HG02852 (cell line): ENCODE data around the gene TEX22.

ENCODE experiments used
- ATAC-seq: cut with Tn5 transposase; IDR thresholded peaks from one replicate; pipeline ENCODE4 v1.9.1; 2021; ENCODE audit warnings: mild to moderate bottlenecking, moderate library complexity; ENCODE audit not compliant: unreplicated experiment

Gene TEX22

DNA sequence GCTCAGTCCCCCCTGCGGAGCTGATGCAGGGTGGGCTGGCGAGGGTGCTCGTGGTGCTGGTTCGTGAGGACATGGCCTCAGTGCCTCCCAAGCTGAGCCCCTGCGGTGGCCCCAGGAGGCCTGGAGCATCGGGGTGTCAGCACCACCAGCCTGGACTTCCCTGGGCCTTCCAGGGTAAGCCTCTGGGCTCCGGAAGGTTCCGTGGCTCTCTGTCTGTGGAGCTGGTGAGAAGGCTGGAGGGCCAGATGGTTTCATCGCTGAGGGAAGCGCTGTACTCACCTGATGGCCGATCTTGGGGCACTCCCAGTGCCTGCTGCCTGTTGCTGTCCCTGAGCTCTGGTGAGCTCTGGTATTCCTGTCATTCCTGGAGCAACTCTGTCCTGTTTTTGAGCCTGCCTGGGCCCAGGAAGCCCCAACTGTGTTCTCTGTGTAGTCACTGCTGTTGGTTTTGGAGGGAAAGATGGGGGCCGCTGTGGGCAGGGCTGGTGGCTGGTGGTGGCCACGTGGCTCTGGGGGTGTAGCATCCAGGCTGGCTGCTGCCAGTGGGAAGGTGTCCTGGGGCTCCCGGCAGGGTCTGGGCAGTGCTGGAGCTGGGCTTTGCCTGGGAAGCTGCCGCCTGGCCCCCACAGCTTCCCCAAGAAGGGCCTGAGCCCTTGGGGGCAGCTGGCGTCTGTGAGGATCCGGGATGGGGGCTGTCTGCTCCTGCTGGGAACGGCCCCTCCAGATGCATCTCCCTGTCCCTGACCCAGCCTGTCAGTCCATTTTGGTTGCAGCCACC lies 39.6 kb downstream of the TEX22 start:
- ATAC-seq: no peak

DNA sequence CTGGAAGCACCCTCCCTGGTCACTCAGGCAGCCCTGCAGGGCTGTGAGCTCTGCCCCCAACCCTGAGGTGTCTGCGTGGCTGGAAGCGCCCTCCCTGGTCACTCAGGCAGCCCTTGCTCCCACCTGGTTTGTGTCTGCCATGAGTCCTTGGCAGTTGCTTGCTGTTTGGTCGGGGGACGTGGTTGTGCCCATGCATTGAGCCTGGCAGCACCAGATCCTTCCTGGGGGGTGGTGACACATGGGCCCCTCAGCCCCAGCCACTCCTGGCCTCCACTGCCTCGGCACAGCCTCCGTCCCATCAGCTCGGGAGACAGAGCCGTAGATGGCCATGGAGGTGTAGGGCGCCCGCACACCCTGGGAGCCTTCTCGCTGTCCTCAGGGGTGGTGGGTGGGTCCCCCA lies 40.8 kb downstream of the TEX22 start:
- no peak for ATAC-seq

DNA sequence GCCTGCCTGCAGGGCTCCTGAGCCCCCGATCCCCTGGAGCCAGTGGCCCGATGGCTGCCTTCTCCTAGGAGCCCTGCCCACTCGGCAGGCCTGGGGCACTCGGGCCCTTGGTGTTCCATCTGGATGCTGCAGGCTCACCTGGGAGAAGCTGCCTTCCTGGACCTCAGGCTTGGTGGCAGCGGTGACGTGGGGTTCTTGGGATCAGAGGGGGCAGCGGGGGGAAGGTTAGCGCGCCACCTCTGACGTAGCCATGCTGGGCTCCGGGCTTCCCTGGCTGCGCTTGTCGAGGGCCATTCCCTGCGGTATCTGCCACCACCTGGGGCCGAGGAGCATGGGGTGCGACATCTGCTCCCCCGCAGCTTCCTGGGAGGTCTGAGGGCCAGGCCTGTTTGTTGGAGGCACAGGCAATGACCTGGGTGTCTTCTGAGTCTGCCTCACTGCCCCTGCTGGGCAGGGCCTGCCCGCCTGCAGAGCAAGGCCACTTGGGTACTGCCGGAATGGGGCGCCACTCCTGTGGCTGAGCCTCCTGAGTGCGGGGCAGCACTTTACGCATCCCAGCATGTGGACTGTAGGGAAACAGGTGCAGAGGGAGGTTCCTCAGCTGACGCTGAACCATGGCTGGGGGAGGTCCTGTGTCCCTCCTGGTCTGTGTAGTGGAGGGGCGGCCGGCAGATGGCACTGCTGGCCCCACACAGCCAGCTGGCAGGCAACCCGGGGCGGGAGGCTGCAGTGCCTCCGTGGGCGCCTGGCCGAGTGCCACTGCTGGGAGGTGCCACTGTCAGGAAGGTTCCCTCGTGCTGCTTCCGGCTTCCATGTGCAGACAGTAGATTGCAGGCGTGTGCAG lies 41.6 kb downstream of the TEX22 start:
- ATAC-seq: no peak

DNA sequence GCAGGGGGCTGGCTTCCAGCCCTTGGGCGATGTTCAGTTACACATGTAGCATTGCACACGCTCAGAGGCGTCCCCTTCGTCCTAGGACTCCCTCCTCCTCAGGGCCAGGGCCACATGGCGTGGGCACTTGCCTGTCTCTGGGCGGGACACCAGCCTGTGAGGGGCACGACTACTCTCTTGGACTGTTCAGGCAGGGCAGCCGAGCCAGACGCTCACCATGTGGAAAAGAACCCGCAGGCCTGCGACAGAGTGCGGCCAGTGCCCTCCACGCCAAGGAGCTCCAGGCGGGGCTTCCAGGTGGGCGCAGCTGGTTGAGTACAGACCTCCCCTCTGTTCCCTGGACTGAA lies 42.2 kb downstream of the TEX22 start:
- no peak for ATAC-seq

DNA sequence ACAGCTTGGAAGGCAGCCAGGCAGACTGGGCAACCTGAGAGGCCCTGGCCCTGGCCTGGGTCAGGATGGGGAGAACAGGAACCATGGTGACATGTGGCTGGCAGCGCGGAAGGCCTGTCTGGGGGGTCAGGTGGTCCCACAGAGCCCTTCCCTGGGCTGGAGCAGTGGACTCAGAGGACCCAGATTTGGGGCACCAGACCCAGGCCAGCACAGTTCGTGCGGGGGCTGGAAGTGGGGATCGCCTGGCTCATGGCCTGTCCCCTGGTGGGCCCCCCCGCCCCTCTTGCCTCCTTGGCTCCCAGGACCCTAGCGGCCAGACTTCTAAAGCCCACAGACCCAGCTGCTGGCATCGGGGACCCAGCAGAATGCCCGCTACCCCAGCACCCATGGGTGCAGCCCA lies 42.7 kb downstream of the TEX22 start:
- no peak for ATAC-seq

DNA sequence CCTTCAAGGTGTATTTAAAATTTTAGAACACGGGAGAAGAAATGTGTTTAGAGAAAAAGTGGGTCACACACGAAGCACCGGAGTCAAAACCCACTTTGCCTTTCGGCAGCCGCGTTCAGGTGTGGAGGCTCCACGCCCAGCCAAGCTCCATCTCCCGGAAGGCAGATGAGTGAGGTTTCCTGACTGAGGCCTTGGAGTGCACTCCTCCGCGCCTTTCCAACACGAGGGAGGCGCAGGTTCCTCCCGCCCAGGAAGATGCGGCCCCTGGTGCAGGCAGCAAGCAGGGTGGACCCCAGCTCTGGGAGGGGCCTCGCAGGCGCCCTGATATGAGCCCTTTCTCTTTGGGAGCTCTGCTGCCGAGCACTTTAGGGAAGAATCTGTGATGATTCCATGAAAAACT lies 43.8 kb downstream of the TEX22 start:
- no peak for ATAC-seq

DNA sequence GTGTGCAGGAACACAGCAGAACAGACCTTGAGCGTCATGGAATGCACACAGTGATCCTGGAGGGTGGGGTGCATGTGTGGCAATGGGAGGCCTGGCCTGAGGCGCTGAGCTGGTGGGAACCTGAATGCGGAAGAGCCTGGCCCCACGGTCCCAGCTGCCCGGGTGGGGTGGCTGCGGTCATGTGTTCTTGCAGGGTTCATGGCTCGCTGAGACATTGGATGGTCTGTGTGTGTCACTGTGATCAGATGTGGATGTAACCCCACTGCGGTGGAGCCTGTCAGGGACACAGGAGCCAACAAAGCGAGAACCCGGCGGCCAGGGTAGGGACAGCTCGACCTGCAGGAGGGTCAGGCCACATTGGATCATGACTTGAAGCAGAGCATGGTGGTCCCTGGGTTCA lies 44.5 kb downstream of the TEX22 start:
- ATAC-seq: no peak

DNA sequence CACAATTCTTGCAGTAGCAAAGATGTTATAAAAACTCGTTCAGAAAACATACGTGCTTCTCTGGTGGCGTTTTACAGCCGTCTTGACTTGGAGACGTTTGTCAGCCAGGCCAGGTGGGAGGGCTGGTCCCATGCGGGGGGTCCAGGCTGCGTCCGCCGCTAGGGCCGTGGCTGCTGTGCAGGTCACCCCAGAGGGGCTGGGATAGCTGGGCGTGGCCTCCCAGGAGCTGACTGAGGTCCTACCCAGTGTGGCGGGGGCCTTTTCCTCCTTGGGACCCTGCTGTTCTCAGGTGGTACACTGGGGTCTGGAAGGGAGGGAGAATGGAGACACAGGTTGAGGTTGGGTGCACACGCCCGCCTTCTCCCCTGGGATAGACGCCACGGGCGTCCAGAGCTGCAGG lies 46.5 kb downstream of the TEX22 start:
- ATAC-seq: no peak

DNA sequence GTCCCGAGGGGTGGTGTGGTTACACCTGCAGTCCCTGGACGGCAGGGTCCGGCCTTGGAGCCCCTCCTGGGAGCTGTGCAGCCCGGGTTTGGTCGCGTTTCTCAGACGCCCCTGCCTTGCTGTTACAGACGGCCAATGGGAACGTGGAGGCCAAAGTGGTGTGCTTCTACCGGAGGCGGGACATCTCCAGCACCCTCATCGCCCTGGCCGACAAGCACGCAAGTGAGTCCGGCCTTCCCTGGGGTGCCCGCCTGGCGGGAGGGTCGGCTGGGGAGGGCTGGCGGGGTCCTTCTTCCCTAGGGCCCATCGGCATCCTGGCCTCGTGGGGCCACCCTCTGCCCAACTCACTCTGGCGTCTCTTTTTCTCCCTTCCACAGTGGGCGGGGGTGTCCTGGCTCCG lies 47.0 kb downstream of the TEX22 start:
- no peak for ATAC-seq

DNA sequence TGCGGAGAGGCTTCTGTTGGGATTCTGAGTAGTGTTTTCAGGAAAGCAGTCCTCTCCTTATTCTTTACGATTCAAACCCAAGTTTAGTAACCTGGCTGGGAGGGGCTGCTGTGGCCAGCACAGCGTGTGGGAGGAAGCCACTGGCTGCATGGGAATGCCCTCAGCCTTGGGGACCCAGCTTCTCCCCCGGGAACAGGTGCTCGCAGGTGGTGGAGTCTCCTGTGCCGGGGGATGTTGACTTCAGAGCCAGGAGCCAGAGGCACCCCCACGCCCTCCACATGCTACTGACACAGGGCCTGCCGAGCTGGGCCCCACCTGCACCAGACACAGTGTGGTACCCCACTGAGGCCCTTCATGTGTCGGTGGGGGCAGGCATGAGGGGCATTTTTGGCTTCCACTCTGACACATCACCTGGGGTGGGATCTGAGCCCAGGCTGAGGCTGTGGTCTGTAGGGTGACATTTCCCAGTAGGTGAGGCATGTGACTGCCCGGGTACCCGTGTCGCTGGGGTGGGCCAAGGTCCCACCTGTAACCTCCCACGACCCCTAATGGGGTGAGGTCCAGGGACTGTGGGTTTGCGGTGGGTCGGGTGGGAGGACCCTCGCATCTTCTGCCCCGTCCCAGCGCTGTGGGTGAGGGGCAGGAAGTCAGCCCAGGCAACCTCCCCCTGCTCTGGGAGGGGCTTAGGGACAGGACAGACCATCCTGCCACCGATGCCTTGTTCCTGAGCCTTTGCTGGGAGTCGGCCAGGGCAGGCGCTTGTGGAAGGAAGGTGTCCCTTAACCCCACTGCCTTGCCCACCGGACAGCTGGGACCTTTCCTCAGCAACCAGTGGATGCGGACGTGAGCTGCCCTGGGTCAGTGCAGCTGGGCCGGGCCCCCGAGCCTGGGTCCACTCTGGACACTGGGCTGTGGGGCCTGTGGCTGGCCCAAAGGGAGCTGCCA lies 47.8 kb downstream of the TEX22 start:
- no peak for ATAC-seq

DNA sequence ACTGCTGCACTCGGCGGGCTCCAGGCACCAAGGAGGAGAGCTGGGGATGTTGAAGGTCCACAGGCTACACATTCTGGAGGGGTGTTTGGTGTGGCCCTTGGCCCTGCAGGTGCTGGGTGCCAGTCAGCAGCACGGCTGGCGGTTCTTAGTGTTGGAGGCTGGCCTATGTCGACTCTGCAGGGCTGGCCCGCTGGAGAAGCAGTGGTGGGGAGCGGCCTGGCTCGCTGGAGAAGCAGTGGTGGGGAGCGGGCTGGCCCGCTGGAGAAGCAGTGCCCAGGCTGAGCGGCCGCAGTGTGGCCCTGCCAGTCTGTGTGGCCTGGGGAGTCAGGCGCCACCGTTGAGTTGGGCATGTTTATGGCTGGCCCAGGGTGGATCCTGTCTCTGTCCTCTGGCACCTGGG lies 48.6 kb downstream of the TEX22 start:
- no peak for ATAC-seq

DNA sequence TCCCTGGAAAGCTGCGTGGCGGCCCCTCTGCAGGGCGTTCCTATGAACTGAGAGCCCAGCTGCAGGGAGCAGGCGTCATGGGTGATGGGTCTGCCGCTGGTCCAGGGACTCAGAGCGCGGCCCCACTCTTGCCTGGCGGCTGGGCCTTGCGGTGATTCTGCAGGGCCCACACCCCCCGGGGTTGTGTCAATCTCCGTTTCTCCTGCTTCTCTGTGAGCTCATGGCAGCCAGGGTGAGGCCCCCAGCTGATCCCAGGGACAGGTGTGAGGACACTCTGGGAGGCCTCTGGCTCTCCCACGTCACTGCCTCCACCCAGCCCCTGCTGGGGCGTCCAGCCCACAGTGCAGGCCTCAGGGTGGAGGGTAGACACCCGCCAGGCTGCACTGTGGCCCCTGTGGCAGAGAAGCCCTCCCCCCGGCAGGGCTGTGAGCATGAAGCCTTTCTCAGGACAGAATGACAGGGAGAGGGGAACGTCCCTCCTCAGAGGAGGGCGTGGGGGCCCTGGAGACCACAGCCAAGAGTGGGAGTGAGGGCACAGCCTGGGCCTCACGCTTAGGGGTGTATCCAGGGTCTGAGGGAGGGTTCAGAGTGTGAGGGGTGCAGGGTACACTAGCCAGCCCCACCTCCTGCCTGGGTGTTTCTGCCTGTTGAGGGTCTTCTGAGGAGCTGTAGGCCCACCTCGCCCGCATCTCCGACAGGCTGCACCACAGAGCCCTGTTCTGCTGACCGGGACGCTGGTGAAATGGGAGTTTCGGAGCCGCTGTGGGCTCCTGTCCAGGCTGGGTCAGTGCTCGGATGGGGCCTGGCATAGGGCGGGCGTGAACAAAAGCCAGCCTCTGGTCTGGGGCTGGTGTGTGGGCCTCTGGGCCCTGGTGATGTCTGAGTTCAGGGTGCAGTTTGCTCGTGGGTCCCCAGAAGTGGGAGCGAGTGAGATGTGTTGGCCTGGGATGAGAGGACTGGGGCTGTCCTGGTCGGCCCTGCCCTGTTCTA lies 49.6 kb downstream of the TEX22 start:
- no peak for ATAC-seq

DNA sequence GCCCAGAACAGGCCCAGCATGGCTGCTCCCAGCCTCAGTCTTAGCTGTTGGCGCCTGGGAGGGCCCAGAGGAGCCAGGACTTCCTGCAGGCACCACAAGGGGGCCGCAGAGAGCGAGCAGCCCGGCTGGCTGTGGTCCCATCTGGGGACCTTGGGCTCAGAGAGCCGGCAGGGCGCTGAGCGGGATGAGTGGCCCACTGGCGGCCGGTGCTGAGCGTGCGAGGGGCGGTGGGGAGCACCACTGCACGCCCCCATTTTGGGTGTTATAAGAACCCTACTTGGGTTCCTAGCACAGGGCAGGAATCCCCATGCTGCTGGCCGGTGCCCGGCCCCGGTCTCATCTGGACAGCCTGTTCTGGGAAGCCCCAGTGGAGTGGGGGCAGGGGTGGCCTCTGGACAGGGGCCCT lies 50.4 kb downstream of the TEX22 start:
- peak; percentile 43 for ATAC-seq

DNA sequence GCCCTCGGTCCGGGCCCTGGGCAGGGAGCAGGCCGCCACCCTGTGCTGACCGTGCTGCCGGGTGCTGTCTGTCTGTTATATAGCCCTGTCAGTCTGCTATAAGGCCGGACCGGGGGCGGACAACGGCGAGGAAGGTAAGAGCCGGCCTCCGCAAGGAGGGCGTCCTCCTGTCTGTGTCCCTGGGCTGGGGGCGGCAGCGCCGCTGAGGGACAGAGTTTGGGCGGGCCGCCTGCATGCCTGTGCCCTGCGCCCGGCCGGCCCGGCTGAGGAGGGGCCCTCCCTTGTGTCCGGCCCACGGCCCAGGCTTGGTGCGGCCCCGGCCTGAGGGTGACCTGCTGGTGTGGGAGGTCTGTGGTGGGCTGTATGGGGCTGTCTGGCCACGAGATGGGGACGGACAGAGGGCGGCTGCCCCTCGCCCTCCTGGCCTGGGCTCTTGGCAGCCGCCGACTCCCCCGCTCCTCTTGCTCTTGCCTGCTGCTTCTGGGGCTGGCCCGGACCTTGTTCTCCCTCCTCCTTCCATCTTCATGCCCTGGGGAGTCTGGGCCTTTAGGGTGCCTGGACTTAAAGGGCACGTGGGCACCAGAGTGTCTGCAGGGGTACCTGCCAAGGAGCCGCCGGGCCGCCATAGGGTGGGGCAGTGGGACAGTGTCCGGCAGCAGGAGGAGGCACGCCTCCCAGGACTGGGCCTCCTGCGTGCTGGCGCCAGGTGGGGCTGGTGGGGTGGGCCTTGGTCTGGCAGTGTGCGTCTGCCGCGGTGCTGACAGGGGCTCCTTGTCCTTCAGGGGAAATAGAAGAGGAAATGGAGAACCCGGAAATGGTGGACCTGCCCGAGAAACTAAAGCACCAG lies 51.2 kb downstream of the TEX22 start:
- ATAC-seq: no peak

DNA sequence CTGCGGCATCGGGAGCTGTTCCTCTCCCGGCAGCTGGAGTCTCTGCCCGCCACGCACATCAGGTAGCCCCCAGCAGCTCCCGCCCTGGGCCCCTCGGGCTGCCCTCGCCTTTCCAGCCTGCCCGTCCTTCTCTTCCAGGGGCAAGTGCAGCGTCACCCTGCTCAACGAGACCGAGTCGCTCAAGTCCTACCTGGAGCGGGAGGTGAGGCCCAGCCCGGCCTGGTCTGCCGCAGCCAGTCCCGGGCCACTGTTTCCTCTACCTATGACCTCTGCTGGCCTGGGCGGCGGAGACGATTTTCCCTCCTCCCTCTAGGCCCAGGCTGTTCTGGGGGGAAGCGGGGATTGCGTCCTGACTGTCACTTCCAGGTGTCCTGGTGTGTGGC lies 51.8 kb downstream of the TEX22 start:
- no peak for ATAC-seq

DNA sequence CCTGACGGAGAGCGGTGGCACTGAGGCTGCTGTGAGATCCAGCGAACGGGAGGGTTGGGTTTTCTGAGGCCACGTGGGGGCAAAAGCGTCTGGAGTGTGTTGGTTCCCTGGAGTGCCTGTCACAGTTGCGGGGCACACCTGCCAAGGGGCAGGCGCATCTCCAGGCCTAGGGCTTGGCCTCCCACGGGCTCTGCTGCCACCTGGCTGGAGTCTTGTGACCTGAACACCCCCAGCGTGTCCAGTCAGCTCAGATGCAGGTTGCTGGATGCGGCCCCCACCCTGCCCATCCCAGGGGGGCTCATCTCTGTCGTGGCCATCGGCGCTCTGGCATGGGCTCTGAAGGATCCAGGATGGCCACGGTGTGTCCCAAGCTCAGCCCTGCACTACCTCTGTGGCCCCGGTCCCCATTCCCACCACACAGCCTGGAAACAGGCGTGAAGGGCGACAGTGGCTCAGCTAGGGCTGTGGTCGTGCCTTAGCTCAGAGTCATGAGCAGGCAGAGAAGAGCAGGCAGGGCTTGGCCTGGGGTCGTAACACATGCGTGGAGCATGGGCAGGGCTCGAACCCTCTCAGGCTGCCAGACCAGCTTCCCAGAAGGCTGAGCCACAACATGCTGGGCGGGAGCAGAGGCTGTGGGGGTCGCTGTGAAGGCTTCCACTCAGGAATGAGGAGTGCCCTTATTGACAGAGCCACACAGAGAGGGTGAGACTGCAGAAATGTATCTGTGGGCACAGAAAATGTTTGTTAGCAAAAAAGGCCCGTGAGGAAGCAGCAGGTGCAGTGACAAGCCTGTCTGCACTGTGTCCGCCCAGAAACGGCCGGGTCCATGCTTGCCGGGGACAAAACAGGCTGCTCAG lies 52.8 kb downstream of the TEX22 start:
- ATAC-seq: no peak

DNA sequence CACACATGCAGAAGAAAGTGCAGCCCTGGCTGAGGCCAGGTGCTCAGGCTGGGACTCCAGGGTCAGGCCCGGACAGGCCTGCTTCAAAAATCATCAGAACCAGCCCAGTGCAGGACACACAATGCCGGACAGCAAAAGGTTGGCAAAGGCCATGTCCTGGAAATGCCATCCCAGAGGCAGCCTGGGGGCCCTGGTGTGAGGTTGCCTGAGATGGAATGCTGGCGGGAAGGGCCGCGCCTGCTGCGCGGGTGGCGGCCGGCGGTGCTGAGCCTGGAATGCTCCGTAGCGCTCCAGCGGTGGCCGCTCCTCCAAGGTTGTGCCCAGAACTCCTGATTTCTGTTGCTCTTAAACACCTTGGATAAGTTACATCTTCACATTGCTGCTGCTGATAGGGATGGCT lies 54.6 kb downstream of the TEX22 start:
- ATAC-seq: no peak

DNA sequence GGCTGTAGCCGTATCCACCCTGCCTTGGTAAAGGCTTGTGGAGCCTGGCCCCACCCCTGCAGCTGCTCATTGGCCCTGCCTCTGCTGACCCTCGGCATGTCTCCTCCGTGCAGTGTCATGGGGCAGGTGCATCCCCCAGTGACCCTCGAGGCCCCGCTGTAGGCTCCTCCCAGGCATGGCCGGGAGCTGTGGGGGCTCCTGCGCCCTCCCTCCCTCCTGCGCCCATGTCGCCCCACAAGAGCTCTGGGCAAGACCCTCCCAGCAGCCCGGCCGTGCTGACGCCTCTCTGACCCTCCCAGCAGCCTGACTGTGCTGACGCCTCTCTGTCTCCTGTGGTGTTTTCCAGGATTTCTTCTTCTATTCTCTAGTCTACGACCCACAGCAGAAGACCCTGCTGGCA lies 55.5 kb downstream of the TEX22 start:
- no peak for ATAC-seq
